ENCODE measurements around the gene TMEM130.
"Not testable (repeated sequence)": the region's sequence is repeated elsewhere in the genome, so short reads cannot be mapped to it uniquely, and the experiment has no call there.

Gene TMEM130

GRCh38 chr7:98877146-98877545 lies 7.3 kb upstream of the TMEM130 start:
- DNase-seq = no peak

GRCh38 chr7:98875501-98875900 lies 5.7 kb upstream of the TMEM130 start:
- DNase-seq = no peak

GRCh38 chr7:98874942-98875341 lies 5.1 kb upstream of the TMEM130 start:
- no peak for DNase-seq

DNA sequence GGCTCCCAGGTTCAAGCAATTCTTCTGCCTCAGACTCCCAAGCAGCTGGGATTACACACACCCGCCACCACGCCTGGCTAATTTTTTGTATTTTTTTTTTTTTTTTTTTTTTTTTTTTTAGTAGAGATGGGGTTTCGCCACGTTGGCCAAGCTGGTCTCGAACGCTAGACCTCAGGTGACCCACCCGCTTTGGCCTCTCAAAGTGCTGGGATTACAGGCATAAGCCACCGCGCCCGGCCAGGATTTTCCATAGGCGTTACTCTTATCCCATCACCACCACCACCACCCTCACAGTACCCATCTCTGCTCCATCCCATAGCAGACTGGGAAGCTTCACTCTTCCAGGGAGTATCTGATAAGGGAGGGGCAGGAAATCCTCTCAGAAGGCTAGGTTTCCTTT lies 3.8 kb upstream of the TMEM130 start:
- DNase-seq = not testable (repeated sequence)

GRCh38 chr7:98872328-98872924 lies 2.6 kb upstream of the TMEM130 start:
- peak; percentile 30 for DNase-seq

DNA sequence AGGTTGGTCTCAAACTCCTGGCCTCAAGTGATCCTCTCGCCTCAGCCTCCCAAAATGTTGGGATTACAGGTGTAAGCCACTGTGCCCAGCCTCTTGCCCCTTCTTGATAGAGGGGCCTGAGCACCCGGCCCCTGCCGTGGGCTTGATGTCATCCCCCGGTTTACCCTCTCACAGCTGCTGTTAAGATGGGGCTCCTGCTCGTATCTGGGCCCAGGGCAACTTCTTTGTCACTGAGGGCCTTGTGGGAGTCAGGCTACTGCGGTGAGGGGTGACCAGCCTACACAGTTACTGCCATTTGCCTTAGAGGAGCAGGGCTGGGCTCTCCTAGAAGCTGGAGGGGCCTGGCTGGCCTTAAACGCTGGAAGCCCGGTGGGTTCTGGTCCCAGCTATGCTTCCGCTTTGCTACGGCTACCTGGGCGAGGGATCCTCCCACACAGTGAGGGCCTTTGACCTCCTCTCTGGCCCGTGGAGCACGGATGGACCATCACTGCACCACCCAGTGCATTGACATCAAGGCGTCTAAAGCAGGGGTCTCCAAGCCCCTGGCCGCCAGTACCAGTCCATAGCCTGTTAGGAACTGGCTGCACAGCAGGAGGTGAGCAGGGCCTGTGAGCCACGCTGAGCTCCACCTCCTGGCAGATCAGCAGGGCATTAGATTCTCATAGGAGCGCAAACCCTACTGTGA lies 1.1 kb upstream of the TMEM130 start:
- DNase-seq = no peak

DNA sequence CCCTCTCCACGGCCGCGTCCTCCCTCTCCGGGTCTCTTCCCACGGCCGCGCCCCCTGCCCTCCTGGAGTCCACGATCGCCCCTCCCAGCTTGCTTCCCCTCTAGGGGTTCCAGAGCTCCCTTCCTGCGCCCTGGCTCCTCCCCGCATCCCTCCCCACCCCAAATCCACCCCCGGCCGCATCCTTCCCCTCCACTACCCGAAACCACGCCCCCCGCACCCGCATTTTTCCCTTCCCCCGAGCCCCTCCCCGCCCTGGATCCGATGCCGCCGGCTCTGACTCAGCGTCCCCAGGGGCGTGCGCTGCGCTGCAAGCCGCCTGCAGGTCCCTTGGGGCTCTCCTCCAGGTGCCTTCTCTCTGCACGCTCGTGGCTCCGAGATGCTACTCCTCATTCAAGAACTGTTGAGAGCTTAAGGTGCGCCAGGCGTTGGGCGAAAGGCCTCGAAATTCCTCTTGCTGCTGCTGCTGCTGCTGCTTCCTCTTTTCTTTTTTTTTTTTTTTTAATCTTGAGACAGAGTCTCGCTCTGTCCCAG lies 372 bp upstream of the TMEM130 start:
- peak; percentile 55 for DNase-seq

DNA sequence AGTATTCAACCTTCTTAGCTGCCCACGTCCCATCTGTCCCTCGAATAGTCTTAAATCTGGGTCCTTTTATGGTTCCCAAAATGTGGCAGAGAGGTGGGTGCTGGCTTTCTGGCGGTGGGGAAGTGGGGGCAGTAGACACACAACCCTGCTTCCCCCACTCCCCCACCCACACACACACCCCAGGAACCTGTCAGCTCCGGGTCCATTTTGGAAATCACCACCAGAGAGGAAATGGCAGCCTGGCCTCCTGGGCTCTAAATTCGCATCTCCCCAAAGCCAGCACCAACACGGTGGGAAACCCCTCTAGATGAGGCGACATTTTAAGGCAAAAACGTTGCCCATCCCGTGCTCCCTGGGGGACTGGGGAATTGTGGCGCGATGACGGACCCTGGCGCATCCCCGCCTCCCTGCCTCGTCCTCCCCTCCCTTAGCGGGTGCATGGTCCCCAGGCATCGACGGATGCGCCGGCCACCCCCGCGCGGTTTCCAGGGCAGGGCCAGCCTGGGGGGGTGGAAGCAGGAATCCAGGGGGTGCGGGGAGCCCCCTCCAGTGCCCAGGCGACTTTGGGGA lies 702 bp downstream of the TMEM130 start:
- no peak for DNase-seq

- DNase-seq = no peak
Observed at GRCh38 chr7:98868450-98868849, 1.4 kb downstream of the TMEM130 start.

DNA sequence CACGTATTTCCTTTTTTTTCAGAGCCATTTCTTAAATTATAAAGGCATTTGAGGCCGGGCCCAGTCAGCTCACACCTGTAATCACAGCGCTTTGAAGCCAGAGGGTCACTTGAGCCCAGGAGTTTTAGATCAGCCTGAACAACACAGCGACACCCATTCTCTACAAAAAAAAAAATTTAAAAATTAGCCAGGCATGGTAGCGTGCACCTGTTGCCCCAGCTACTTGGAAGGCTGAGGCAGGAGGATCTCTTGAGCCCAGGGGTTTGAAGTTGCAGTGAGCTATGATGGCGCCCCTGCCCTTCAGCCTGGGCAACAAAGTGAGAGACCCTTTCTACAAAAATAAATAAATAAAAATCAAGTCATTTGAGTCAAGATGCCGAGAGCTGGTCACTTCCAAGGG lies 3.0 kb downstream of the TMEM130 start:
- DNase-seq = no peak

DNA sequence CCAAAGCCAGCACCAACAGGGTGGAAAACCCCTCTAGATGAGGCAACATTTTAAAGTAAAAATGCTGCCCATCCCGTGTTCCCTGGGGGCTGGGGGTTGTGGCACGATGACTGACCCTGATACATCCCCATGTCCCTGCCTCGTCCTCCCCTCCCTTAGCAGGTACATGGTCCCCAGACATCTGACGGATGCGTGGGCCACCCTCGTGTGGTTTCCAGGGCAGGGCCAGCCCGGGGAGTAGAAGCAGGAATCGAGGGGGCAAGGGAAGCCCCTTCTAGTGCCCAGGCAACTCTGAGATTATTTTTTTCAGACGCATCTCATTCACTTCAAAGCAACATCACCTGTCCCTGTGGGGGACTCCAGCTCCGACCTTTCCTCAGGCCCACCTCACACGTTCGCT lies 3.5 kb downstream of the TMEM130 start:
- DNase-seq = no peak

DNA sequence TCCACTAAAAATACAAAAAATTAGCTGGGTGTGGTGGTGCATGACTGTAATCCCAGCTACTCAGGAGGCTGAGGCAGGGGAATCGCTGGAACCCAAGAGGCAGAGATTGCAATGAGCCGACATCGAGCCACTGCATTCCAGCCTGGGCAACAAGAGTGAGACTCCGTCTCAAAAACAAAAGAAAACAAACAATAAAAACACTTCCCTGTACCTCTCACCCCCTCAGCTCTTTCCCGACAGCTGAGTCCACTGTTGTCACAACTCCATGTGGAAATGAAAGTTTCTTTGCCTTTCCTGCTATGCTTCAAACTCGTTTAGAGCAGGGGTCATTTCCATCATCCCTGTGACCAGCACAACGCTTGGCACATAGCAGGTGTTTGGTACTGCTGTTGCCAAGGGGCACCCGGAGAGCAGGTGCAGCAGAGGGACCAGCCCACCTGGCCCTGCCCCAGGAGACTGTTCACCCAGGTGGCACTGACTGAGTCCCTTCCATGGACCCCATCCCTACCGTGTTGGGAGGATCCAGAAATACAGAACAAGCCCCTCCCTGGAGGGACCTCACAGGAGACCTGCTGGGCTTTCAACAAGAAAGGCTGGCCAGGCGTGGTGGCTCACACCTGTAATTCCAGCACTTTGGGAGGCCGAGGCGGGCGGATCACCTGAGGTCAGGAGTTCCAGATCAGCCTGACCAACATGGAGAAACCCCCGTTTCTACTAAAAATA lies 4.9 kb downstream of the TMEM130 start:
- DNase-seq = no peak

DNA sequence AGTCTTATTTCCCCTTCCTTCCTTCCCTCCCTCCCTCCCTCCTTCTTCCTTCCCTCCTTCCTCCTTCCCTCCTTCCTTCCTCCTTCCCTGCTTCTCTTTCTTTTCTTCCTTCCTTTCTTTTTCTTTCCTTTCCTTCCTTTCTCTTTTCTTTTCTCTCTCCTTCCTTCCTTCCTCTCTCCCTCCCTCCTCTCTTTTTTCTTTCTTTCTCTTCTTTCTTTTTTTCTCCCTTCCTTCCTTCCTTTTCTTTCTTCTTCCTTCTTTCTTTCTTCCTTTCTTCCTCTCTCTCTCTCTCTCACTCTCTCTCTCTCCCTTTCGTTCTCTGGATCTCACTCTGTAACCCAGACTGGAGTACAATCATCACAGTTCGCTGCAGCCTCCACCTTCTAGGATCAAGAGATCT lies 6.2 kb downstream of the TMEM130 start:
- DNase-seq = no peak

DNA sequence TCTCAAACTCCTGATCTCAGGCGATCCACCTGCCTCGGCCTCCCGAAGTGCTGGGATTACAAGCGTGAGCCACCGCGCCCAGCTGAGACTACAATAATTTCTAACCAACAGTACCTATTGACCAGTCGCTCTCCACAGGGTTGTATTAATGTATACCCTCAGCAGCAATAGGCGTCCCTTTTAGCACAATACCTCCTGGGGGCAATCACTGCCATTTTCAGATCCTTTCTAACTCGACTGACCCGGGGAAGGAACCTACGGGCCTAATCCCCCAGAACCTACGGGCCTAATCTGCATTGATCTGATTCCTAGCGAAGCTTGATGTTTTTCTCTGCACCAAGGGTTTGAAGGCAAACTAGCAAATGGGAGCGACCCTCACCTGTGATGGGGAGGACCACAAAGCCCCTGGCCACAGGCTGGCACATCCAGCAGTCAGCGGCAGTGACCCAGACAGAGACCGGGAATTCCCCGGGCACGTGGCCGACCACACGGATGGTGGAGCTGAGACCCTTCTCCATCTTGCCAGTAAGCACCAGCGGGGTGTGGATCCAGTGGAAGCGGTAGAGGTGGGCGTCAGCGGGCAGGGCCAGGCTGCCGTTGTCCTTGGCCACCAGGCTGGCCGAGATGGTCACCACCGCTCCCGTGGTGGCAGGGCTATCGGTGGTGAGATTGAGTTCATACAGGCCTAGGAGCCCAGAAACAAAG lies 6.9 kb downstream of the TMEM130 start:
- no peak for DNase-seq

GRCh38 chr7:98862203-98862602 lies 7.6 kb downstream of the TMEM130 start:
- no peak for DNase-seq

- no peak for DNase-seq
Observed at GRCh38 chr7:98860071-98860470, 9.7 kb downstream of the TMEM130 start.

DNA sequence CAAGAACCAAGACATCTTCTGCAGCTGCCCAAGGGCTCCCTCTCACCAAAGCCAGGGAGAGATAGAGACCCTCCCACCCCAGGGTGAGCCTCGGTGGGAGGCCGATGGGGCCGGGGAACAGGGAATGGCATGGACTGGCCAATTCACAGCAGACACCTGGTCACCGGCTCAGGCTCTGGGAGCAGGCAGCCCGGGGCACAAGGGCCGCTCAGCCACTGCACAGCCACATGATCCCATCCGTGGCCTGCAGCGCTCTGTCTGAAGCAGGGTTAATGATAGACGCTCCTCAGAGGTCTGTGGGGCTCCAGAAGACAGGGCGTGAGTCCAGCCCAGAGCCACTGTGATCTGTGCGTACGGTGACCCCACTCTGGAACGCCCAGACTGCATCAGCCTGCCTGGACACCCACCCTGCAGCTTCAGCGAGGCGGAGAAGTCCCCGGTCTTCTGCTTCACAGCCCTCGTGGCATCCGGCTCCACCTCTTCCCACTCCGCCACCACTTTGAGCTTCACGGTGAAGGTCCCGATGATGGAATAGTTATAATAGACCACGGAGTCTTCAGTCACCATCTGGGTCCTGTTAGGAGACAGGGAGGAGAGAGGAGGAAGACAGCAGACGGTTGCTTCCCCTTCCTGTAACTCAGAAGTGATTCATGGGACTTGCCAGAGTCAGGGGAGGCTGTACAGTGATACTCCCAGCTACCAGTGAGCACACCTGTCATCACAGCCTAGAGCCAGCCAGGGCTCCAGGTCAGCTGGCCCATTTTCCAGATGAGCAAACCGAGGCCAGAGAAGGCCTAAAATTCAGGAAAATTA lies 14.0 kb downstream of the TMEM130 start:
- no peak for DNase-seq

GRCh38 chr7:98852826-98853225 lies 17.0 kb downstream of the TMEM130 start:
- DNase-seq = no peak

GRCh38 chr7:98848918-98849317 lies 20.9 kb downstream of the TMEM130 start:
- no peak for DNase-seq

GRCh38 chr7:98842552-98842951 lies 27.3 kb downstream of the TMEM130 start:
- DNase-seq = not testable (repeated sequence)

DNA sequence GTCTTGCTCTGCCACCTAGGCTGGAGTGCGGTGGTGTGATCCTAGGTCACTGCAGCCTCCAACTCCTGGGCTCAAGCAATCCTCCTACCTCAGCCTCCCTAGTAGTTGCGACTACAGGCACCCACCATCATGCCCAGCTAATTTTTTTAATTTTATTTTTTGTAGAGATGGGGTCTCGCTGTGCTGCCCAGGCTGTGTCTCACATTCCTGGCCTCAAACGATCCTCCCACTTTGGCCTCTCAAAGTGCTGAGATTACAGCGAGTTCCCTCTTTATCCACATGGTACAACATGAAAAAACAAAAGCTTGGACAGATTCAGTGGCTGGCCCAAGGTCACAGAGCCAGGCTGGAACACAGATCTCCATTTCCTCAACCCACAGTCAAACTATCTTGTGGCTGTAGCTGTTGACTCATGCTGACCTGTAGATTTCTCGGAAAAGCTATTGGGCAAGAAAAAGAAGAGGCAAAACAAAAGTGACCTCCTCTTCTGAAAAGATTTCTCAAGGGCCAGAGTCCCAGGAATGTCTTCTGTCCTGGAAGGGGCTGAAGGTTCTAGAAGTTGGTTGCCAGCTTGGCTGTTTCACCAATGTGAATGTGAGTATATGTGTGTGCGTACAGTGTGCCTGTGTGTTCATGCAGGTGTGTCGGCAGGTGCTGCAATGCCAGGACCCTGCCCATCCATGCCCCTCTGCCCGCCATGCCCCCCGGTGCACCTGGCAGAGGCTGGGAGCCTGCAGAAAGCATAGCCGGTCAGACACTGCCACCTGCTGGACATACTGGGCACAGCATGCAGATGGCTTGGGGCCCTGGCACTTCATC lies 28.4 kb downstream of the TMEM130 start:
- peak; percentile 51 for DNase-seq
